OCI-LY1 (cell line): Measurements from ENCODE around the gene BIN1.

Source experiments
- CTCF ChIP-seq: fragments of 200-600 bp; sonication (generic), shearing (Covaris generic); IDR thresholded peaks from 2 replicates; pipeline ENCODE4 v1.5.1; 2017; ENCODE audit warnings: mild to moderate bottlenecking, antibody characterized with exemption, low read length, moderate library complexity, mixed read lengths
- EZH2 ChIP-seq: fragments of 200-600 bp; sonication (generic), shearing (Covaris generic); IDR thresholded peaks from 2 replicates; pipeline ENCODE4 v1.8.0; 2017; ENCODE audit warnings: borderline replicate concordance, mixed run types, mild to moderate bottlenecking, antibody characterized with exemption, low read length, moderate library complexity, mixed read lengths

- no peak for TF ChIP-seq CTCF
- no peak for TF ChIP-seq EZH2
Measured at GRCh38 chr2:127023504-127023903, 83.5 kb downstream of the BIN1 start.
